A549 (cell line): ENCODE results near the gene LY6G6C. TPM values are rescaled to one million over a fixed set of nuclear protein-coding genes. Genes with fewer than 3 reads are reported as not detected.

ENCODE experiments used
- ATAC-seq, 2 experiments: fragments of 200-7000 bp in 1 of 2; fragments of >200 bp in 1 of 2; cut with Nextera tagmentation in 1 of 2; cut with Tn5 transposase in 1 of 2; 3 replicates each; pipeline versions ENCODE4 v1.8.0 to v1.9.1; 2018 to 2020; ENCODE audit warnings: mild to moderate bottlenecking in 1 of 2, moderate library complexity in 1 of 2
- CTCF ChIA-PET: fragments of 300-600 bp; sonication (Branson Sonifier 250); formaldehyde crosslinking; extraction: SDS; loops from one replicate; lab custom pipeline; 2021; ENCODE audit warnings: antibody characterized with exemption, inconsistent platforms; lab: Yijun Ruan, JAX
- POLR2A ChIA-PET: fragments of 350-600 bp; formaldehyde crosslinking; extraction: SDS; loops from one replicate; lab custom pipeline; 2021; ENCODE audit warnings: antibody characterized with exemption, inconsistent platforms; lab: Yijun Ruan, JAX
- DNase-seq, 2 experiments: peaks; one replicate each; pipeline versions ENCODE4 v3.0.0 to v3.0.0-alpha.2; 2011 to 2016; ENCODE audit warnings: low read depth in 1 of 2, low spot score in 1 of 2
- FAIRE-seq: peaks from 2 replicates; lab custom pipeline; 2011; peaks lifted over from hg19 to GRCh38; lab: Jason Lieb, UNC
- H3K27ac ChIP-seq, 2 experiments: fragments of >200 bp; sonication (Bioruptor Twin); formaldehyde crosslinking; 3 replicates each; pipeline ENCODE4 v1.5.1; 2016 to 2017
- H3K4me1 ChIP-seq: fragments of >200 bp; sonication (Bioruptor Twin); formaldehyde crosslinking; 3 replicates; pipeline ENCODE4 v1.6.1; 2016
- H3K4me2 ChIP-seq: fragments of >200 bp; sonication (Bioruptor Twin); formaldehyde crosslinking; 3 replicates; pipeline ENCODE4 v1.6.1; 2016
- H3K4me3 ChIP-seq: fragments of >200 bp; sonication (Bioruptor Twin); formaldehyde crosslinking; 3 replicates; pipeline ENCODE4 v1.5.1; 2016
- H3K9me3 ChIP-seq: fragments of >200 bp; sonication (Bioruptor Twin); formaldehyde crosslinking; 3 replicates; pipeline ENCODE4 v1.6.1; 2016
- CBX2 ChIP-seq: fragments of 200-600 bp; sonication (generic); IDR thresholded peaks from 2 replicates; pipeline ENCODE4 v1.6.1; 2016; ENCODE audit warnings: low read depth, mild to moderate bottlenecking, borderline replicate concordance
- CBX8 ChIP-seq: fragments of 200-600 bp; sonication (generic); IDR thresholded peaks from 2 replicates; pipeline ENCODE4 v1.6.1; 2016
- CEBPB ChIP-seq, 2 experiments: fragments of >200 bp in 1 of 2; sonication (Bioruptor Twin) in 1 of 2; formaldehyde crosslinking in 1 of 2; IDR thresholded peaks; 2 replicates each; pipeline ENCODE4 v1.6.1; 2012 to 2016
- CHD2 ChIP-seq: fragments of 150-350 bp; IDR thresholded peaks from 2 replicates; pipeline ENCODE4 v1.6.1; 2014; ENCODE audit warnings: low read length; ENCODE audit not compliant: partially characterized antibody
- CHD4 ChIP-seq: fragments of 200-600 bp; sonication (generic); IDR thresholded peaks from 2 replicates; pipeline ENCODE4 v1.6.1; 2016; ENCODE audit warnings: antibody characterized with exemption, mild to moderate bottlenecking, borderline replicate concordance
- EHMT2 ChIP-seq: fragments of 200-600 bp; sonication (generic); IDR thresholded peaks from 2 replicates; pipeline ENCODE4 v1.6.1; 2016; ENCODE audit warnings: antibody characterized with exemption, low read depth, mild to moderate bottlenecking, moderate library complexity
- EP300 ChIP-seq, 2 experiments: fragments of >200 bp; sonication (Bioruptor Twin); formaldehyde crosslinking; IDR thresholded peaks; 2 replicates in 1 of 2; 3 replicates in 1 of 2; pipeline ENCODE4 v1.6.1; 2016 to 2017
- FOSB ChIP-seq: fragments of 250-450 bp; sonication (Bioruptor Pico); IDR thresholded peaks from 2 replicates; pipeline ENCODE4 v1.5.0; 2020; ENCODE audit warnings: mild to moderate bottlenecking, moderate library complexity
- HDAC2 ChIP-seq: fragments of 200-600 bp; sonication (generic); IDR thresholded peaks from 2 replicates; pipeline ENCODE4 v1.6.1; 2016
- HEYL ChIP-seq: fragments of 250-450 bp; sonication (Bioruptor Pico); IDR thresholded peaks from 2 replicates; pipeline ENCODE4 v1.8.0; 2021; ENCODE audit warnings: mild to moderate bottlenecking, moderate library complexity
- HOXB13 ChIP-seq: fragments of 250-450 bp; sonication (Bioruptor Pico); IDR thresholded peaks from 2 replicates; pipeline ENCODE4 v1.5.0; 2020; ENCODE audit warnings: low read depth, mild to moderate bottlenecking, moderate library complexity
- JUNB ChIP-seq: fragments of >200 bp; sonication (Bioruptor Twin); formaldehyde crosslinking; IDR thresholded peaks from 2 replicates; pipeline ENCODE4 v1.6.1; 2016
- MAZ ChIP-seq: fragments of 150-350 bp; IDR thresholded peaks from 2 replicates; pipeline ENCODE4 v1.6.1; 2014; ENCODE audit warnings: antibody characterized with exemption, low read depth, low read length, borderline replicate concordance
- PHF8 ChIP-seq: fragments of 200-600 bp; sonication (generic); IDR thresholded peaks from 2 replicates; pipeline ENCODE4 v1.6.1; 2016; ENCODE audit warnings: low read depth, mild to moderate bottlenecking, antibody characterized with exemption, moderate library complexity, borderline replicate concordance
- POLR2A ChIP-seq: IDR thresholded peaks from 2 replicates; pipeline ENCODE4 v1.6.1; 2012; ENCODE audit warnings: mild to moderate bottlenecking, low read length
- POLR2AphosphoS2 ChIP-seq: conservative IDR thresholded peaks from 2 replicates; pipeline ENCODE4 v1.6.1; 2012; ENCODE audit warnings: low read length, improper control_type of control experiment, inconsistent platforms
- RAD21 ChIP-seq, 2 experiments: fragments of >200 bp in 1 of 2; sonication (Bioruptor Twin) in 1 of 2; formaldehyde crosslinking in 1 of 2; IDR thresholded peaks in 1 of 2; conservative IDR thresholded peaks in 1 of 2; 2 replicates in 1 of 2; 3 replicates in 1 of 2; pipeline ENCODE4 v1.6.1; 2012 to 2018; ENCODE audit warnings: inconsistent platforms in 1 of 2
- RARB ChIP-seq: fragments of 250-450 bp; sonication (Bioruptor Pico); IDR thresholded peaks from 2 replicates; pipeline ENCODE4 v1.8.0; 2021; ENCODE audit warnings: mild to moderate bottlenecking, moderate library complexity
- RCOR1 ChIP-seq: fragments of 150-350 bp; IDR thresholded peaks from 2 replicates; pipeline ENCODE4 v1.6.1; 2014; ENCODE audit warnings: antibody characterized with exemption, low read length, low read depth
- SMC3 ChIP-seq: fragments of >200 bp; sonication (Bioruptor Twin); formaldehyde crosslinking; IDR thresholded peaks from 3 replicates; pipeline ENCODE4 v1.6.1; 2018; ENCODE audit warnings: inconsistent platforms
- SREBF2 ChIP-seq: fragments of 450-650 bp; IDR thresholded peaks from 2 replicates; pipeline ENCODE4 v1.6.1; 2014; ENCODE audit warnings: mild to moderate bottlenecking, moderate library complexity
- TP53 ChIP-seq: fragments of 250-450 bp; sonication (Bioruptor Pico); IDR thresholded peaks from 2 replicates; pipeline ENCODE4 v1.5.0; 2021; ENCODE audit warnings: mild to moderate bottlenecking, moderate library complexity
- ZC3H11A ChIP-seq: fragments of 450-650 bp; IDR thresholded peaks from 2 replicates; pipeline ENCODE4 v1.6.1; 2014; ENCODE audit warnings: antibody characterized with exemption, mild to moderate bottlenecking
- ZFP36 ChIP-seq: fragments of 450-650 bp; IDR thresholded peaks from 2 replicates; pipeline ENCODE4 v1.6.1; 2014; ENCODE audit warnings: borderline replicate concordance; ENCODE audit not compliant: partially characterized antibody
- ZNF302 ChIP-seq: fragments of 250-450 bp; sonication (Bioruptor Pico); IDR thresholded peaks from 2 replicates; pipeline ENCODE4 v1.9.0; 2021; ENCODE audit warnings: inconsistent platforms, mild to moderate bottlenecking, moderate library complexity
- ZSCAN20 ChIP-seq: fragments of 250-450 bp; sonication (Bioruptor Pico); IDR thresholded peaks from 2 replicates; pipeline ENCODE4 v1.8.0; 2022; ENCODE audit warnings: mild to moderate bottlenecking, moderate library complexity
- WGBS: methylation state at CpG from one replicate; pipeline ENCODE4 v1.1.6; 2017; ENCODE audit errors: missing lambda C conversion rate; 5-methylcytosine and 5-hydroxymethylcytosine counted together
- polyA plus RNA-seq, 4 experiments: library from polyadenylated mRNA; depleted of rRNA in 3 of 4; stranded (reverse); fragments of >200 nt; fragmentation: RNase III in 1 of 4; extraction: RNeasy Plus Mini Kit Qiagen cat#74134 plus additional on column Dnase treatment in 1 of 4; gene quantifications; 2 replicates in 3 of 4; 3 replicates in 1 of 4; pipeline ENCODE4 v1.2.3, GENCODE V29; 2011 to 2017
- TF ChIP-seq, protein P1 (sequence below): IDR thresholded peaks from 2 replicates; pipeline ENCODE4 v1.6.1; 2012
- TF ChIP-seq, protein P2 (sequence below): fragments of 150-350 bp; IDR thresholded peaks from 2 replicates; pipeline ENCODE4 v1.6.1; 2014; ENCODE audit warnings: low read depth, mild to moderate bottlenecking, low read length

Gene LY6G6C
- polyA plus RNA-seq, 2 of the 4 experiments (the other 2 are of a cell fraction): 0.08 to 0.21 TPM

DNA sequence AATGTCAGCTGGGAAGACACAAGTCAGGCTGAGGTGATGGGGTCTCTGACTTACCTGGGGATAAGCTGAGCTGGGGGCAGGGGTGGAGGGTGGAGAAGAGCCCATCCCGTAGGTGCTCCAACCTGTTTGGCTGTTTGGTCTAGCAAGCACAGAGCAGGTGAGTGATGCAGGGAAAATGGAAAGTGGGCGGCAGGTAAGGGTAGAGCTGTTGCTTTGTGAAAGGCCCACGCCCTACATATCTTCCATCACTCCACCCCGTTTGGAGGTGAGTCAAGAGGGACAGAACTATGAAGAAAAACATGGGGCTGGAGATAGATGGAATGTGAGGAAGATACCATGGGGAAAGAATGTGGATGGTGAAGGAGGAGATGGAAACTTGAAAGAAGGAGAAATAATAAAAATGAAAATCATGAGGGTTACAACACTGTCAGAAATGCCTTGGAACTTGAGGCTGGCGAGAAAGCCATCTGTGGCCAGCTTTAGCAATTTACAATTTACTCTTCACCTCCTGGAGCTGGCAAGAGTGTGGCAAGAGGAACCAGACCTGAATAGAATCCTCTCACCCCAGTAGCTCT lies 1.3 kb downstream of the LY6G6C start:
- ATAC-seq: no peak
- 65% methylated on average over 5 of the region's 5 CpGs for WGBS

DNA sequence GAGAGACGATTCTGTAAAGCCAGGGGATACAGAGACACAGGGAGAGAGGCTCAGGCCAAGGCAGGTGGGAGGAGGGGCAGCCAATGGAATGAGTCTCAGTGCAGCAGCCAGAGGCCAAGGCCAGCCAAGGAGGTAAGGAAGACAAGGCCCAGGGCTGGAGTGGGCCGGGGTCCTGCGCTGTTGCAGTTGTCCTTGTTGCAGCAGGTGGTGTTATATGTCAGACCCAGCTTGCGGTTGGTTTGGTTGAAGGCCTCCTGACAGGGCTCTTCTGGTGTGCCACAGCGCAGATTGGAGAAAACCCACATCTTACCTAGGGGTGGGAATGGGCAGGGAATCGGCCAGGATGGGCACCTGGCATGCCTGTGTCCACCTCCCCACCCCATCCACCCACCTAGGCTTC lies 2.5 kb downstream of the LY6G6C start:
- no peak overlapping the region for H3K4me2 ChIP-seq
- TF ChIP-seq RARB (CRISPR knock-in tag): no peak
- no peak for TF ChIP-seq JUNB
- no peak for TF ChIP-seq RAD21 (conservative IDR thresholded peaks at IDR 0.05 in 1 of 2, IDR thresholded peaks at IDR 0.05 in 1 of 2)
- no peak for TF ChIP-seq HOXB13 (CRISPR knock-in tag)
- no peak for TF ChIP-seq HEYL (CRISPR knock-in tag)
- TF ChIP-seq EHMT2: no peak
- no peak for TF ChIP-seq CHD4
- no peak for TF ChIP-seq CHD2
- TF ChIP-seq SMC3: no peak
- no peak for TF ChIP-seq MAZ
- TF ChIP-seq FOSB (CRISPR knock-in tag): no peak
- TF ChIP-seq CEBPB (IDR thresholded peaks at IDR 0.05): no peak
- TF ChIP-seq CBX8: no peak
- TF ChIP-seq POLR2A: no peak
- no peak for TF ChIP-seq ZC3H11A
- TF ChIP-seq, protein P1, sequence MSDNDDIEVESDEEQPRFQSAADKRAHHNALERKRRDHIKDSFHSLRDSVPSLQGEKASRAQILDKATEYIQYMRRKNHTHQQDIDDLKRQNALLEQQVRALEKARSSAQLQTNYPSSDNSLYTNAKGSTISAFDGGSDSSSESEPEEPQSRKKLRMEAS: no peak
- TF ChIP-seq TP53 (CRISPR knock-in tag): no peak
- TF ChIP-seq ZFP36: no peak
- TF ChIP-seq PHF8: no peak
- no peak for DNase-seq
- FAIRE-seq: no peak
- no peak overlapping the region for H3K27ac ChIP-seq
- WGBS: 65% methylated on average over 6 of the region's 6 CpGs
- ChIA-PET CTCF (no interaction called here), POLR2A (no interaction called here)
- no peak overlapping the region for H3K4me3 ChIP-seq
- no peak for ATAC-seq
- H3K9me3 ChIP-seq: no peaks in the 10 kb centered on the region
- no peaks in the 10 kb centered on the region for H3K4me1 ChIP-seq

More for the DNA sequence above, 1.3 kb downstream of the LY6G6C start:
- DNase-seq (no peak), FAIRE-seq (no peak)
- ChIA-PET CTCF (interaction anchor here (0.6 kb wide), 2 partner anchors 83 to 371 kb away, joined by 3 to 4 read pairs; no protein-coding TSS in a partner anchor), POLR2A (no interaction called here)
- no peaks in the 10 kb centered on the region for H3K9me3 ChIP-seq
- H3K27ac ChIP-seq: no peak overlapping the region
- no peak overlapping the region for H3K4me3 ChIP-seq
- H3K4me2 ChIP-seq: no peak overlapping the region
- no peak for TF ChIP-seq ZNF302 (CRISPR knock-in tag)
- TF ChIP-seq EHMT2: no peak
- no peak for TF ChIP-seq SREBF2
- TF ChIP-seq, protein P1: no peak
- TF ChIP-seq CBX2: no peak
- TF ChIP-seq, protein P2, sequence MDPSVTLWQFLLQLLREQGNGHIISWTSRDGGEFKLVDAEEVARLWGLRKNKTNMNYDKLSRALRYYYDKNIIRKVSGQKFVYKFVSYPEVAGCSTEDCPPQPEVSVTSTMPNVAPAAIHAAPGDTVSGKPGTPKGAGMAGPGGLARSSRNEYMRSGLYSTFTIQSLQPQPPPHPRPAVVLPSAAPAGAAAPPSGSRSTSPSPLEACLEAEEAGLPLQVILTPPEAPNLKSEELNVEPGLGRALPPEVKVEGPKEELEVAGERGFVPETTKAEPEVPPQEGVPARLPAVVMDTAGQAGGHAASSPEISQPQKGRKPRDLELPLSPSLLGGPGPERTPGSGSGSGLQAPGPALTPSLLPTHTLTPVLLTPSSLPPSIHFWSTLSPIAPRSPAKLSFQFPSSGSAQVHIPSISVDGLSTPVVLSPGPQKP: no peak
- no peak for TF ChIP-seq CEBPB (IDR thresholded peaks at IDR 0.05)
- no peak for TF ChIP-seq EP300 (IDR thresholded peaks at IDR 0.05)
- no peak for TF ChIP-seq RARB (CRISPR knock-in tag)
- TF ChIP-seq HOXB13 (CRISPR knock-in tag): no peak
- TF ChIP-seq ZC3H11A: no peak
- no peak for TF ChIP-seq RCOR1
- no peak for TF ChIP-seq RAD21 (conservative IDR thresholded peaks at IDR 0.05 in 1 of 2, IDR thresholded peaks at IDR 0.05 in 1 of 2)
- TF ChIP-seq POLR2AphosphoS2: no peak
- no peak for TF ChIP-seq ZSCAN20 (CRISPR knock-in tag)
- no peak for TF ChIP-seq HDAC2
- TF ChIP-seq TP53 (CRISPR knock-in tag): no peak
- TF ChIP-seq HEYL (CRISPR knock-in tag): no peak
- H3K4me1 ChIP-seq: no peaks in the 10 kb centered on the region
